Loucy (cell line): Measurements from ENCODE around the gene GALNT12.

Source experiments
- H2AFZ ChIP-seq: fragments of 200-600 bp; sonication (generic); 2 replicates; pipeline ENCODE4 v1.6.0; 2016; ENCODE audit warnings: antibody characterized with exemption, mild to moderate bottlenecking, low read length, moderate library complexity
- H3F3A ChIP-seq: fragments of 200-600 bp; 2 replicates; pipeline ENCODE4 v1.6.0; 2016; ENCODE audit warnings: antibody characterized with exemption, low read depth, mild to moderate bottlenecking
- H3K27me3 ChIP-seq: fragments of 200-600 bp; sonication (generic); 2 replicates; pipeline ENCODE4 v1.6.1; 2014; ENCODE audit warnings: low read length, mild to moderate bottlenecking; ENCODE audit not compliant: insufficient read depth, poor library complexity, severe bottlenecking
- H3K36me3 ChIP-seq: fragments of 200-600 bp; sonication (generic); 2 replicates; pipeline ENCODE4 v1.6.1; 2016; ENCODE audit warnings: low read length; ENCODE audit not compliant: insufficient read depth
- H3K4me1 ChIP-seq: fragments of 200-600 bp; sonication (generic); 2 replicates; pipeline ENCODE4 v1.5.1; 2014; ENCODE audit warnings: low read length, mild to moderate bottlenecking; ENCODE audit not compliant: insufficient read depth, poor library complexity, severe bottlenecking
- H3K4me2 ChIP-seq: fragments of 200-600 bp; sonication (generic); 2 replicates; pipeline ENCODE4 v1.6.0; 2014; ENCODE audit warnings: antibody characterized with exemption, low read length, low read depth, mild to moderate bottlenecking; ENCODE audit not compliant: poor library complexity, severe bottlenecking
- H3K4me3 ChIP-seq: fragments of 200-600 bp; sonication (generic); 2 replicates; pipeline ENCODE4 v1.5.1; 2014; ENCODE audit warnings: low read length, mild to moderate bottlenecking, mixed read lengths; ENCODE audit not compliant: poor library complexity, severe bottlenecking
- H3K79me2 ChIP-seq: fragments of 200-600 bp; sonication (generic); 2 replicates; pipeline ENCODE4 v1.6.1; 2014; ENCODE audit warnings: low read length; ENCODE audit not compliant: insufficient read depth
- H3K9ac ChIP-seq: fragments of 200-600 bp; sonication (generic); 2 replicates; pipeline ENCODE4 v1.6.0; 2014; ENCODE audit warnings: mild to moderate bottlenecking, low read depth, low read length, moderate library complexity; ENCODE audit not compliant: poor library complexity, severe bottlenecking
- H3K9me2 ChIP-seq: fragments of 200-600 bp; sonication (generic); replicated peaks from 2 replicates; pipeline ENCODE4 v1.6.1; 2016; ENCODE audit warnings: low read depth, low read length, mixed read lengths
- H3K9me3 ChIP-seq: fragments of 200-600 bp; sonication (generic); 2 replicates; pipeline ENCODE4 v1.6.1; 2014; ENCODE audit warnings: mild to moderate bottlenecking, antibody characterized with exemption, low read length, low read depth; ENCODE audit not compliant: insufficient read depth
- H4K20me1 ChIP-seq: fragments of 200-600 bp; sonication (generic); 2 replicates; pipeline ENCODE4 v1.6.0; 2014; ENCODE audit warnings: antibody characterized with exemption, low read length, mild to moderate bottlenecking; ENCODE audit not compliant: insufficient read depth, poor library complexity, severe bottlenecking
- EZH2phosphoT487 ChIP-seq: fragments of 200-600 bp; IDR thresholded peaks from 2 replicates; pipeline ENCODE4 v1.6.1; 2018; ENCODE audit warnings: antibody characterized with exemption, mild to moderate bottlenecking, moderate library complexity, borderline replicate concordance
- TF ChIP-seq, protein P1 (sequence below): fragments of 200-600 bp; sonication (generic); conservative IDR thresholded peaks from 2 replicates; pipeline ENCODE4 v1.5.1; 2014; ENCODE audit warnings: mild to moderate bottlenecking, antibody characterized with exemption, low read length

Gene GALNT12

DNA sequence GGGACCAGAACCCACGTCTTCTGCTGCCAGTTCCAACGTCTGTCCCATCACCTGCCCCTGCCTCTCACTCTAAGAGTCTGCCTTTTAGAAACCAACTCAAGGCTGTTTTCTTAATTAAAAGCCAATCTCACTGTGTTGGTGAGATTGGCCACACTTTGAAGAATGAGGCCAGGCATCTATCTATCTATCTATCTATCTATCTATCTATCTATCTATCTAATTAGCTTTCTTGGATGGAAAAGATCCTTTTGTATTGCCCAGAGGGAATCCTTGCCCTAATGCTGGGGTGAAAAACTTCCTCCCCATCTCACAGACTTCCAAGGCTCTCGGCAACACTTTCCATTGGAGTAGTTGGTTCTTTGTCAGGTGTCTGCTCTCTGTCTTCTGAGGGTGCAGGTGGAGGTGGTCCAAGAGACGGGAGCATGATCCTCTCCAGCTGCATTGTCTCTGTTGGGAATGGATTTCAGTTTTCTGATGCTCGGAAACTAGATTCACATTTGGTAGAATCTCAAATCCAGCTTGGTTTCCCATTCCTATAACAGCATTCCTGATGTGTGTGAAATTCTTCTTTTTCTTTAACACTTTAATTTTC is 57.9 kb downstream of the GALNT12 start:
- no peaks in the 10 kb centered on the region for H3K4me1 ChIP-seq

DNA sequence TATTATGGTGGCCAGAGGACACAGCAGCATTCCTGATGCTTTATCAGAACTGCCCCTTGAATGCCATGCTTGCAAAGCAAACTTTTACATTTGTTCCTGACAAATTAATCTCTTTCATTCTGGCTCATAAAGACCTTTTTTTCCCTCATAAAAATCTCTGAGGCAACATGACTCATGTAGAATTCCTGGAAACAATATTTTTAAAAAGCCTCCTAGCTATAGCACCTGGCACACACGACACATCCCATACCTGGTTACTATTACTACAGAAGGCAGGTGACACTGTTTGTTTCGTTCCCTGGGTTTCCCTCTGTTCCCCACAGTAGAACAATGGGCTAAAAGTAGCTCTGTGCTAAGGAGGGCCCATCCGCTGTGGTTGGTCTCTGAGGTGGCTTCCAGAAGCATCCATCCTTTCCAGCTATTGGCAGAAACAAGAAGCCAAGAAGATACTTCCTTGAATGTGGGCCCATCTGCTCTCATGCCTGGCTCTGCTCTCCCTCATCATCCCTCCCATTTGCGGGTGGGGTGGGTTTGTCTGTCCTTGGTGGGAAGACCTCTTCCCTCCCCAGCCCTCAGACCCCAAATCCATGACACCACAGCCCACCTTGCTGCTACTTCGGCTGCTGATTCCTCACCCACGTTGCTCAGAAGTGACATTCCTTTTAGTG is 59.1 kb downstream of the GALNT12 start:
- Histone ChIP-seq H3K4me1 (no peaks in the 10 kb centered on the region), H2AFZ (no peak overlapping the region), H3K27me3 (no peaks in the 10 kb centered on the region), H3K79me2 (no peaks in the 10 kb centered on the region), H3K36me3 (no peaks in the 10 kb centered on the region), H3K9me3 (no peaks in the 10 kb centered on the region), H4K20me1 (no peaks in the 10 kb centered on the region), H3K9me2 (no peaks in the 10 kb centered on the region), H3K9ac (no peak overlapping the region), H3K4me2 (no peak overlapping the region), H3K4me3 (no peak overlapping the region), H3F3A (no peaks in the 10 kb centered on the region)
- TF ChIP-seq, protein P1, sequence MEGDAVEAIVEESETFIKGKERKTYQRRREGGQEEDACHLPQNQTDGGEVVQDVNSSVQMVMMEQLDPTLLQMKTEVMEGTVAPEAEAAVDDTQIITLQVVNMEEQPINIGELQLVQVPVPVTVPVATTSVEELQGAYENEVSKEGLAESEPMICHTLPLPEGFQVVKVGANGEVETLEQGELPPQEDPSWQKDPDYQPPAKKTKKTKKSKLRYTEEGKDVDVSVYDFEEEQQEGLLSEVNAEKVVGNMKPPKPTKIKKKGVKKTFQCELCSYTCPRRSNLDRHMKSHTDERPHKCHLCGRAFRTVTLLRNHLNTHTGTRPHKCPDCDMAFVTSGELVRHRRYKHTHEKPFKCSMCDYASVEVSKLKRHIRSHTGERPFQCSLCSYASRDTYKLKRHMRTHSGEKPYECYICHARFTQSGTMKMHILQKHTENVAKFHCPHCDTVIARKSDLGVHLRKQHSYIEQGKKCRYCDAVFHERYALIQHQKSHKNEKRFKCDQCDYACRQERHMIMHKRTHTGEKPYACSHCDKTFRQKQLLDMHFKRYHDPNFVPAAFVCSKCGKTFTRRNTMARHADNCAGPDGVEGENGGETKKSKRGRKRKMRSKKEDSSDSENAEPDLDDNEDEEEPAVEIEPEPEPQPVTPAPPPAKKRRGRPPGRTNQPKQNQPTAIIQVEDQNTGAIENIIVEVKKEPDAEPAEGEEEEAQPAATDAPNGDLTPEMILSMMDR, result no peak
- TF ChIP-seq EZH2phosphoT487, result no peak

More for the DNA sequence above, 57.9 kb downstream of the GALNT12 start:
- Histone ChIP-seq H3K4me3 (no peak overlapping the region), H3K9me2 (no peaks in the 10 kb centered on the region), H3K9ac (no peak overlapping the region), H3F3A (no peaks in the 10 kb centered on the region), H3K9me3 (no peaks in the 10 kb centered on the region), H3K79me2 (no peaks in the 10 kb centered on the region), H3K4me2 (no peak overlapping the region), H3K27me3 (no peaks in the 10 kb centered on the region), H2AFZ (no peak overlapping the region), H3K36me3 (no peaks in the 10 kb centered on the region), H4K20me1 (no peaks in the 10 kb centered on the region)
- TF ChIP-seq, protein P1, result no peak
- TF ChIP-seq EZH2phosphoT487, result no peak

DNA sequence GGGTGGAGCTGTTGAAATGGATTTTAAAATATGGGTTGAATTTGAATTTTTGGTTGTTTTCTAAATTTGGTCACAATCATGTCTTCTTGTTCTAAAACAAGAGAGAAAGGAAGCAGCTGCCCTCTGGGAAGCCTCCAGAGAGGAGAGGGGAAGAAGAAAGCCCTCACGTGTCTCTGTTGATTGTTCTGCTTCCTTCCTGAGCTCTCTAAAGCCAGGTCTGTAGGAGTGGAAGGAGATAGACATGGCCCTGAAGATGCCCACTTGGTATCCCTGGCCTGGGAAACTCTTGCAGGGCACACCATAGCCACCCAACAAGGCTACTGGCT is 59.6 kb downstream of the GALNT12 start:
- Histone ChIP-seq H3K9ac (no peak overlapping the region), H3F3A (no peaks in the 10 kb centered on the region)
- TF ChIP-seq EZH2phosphoT487, result no peak
- TF ChIP-seq, protein P1, result no peak

More for the DNA sequence above, 59.6 kb downstream of the GALNT12 start:
- Histone ChIP-seq H2AFZ (no peak overlapping the region), H4K20me1 (no peaks in the 10 kb centered on the region), H3K4me3 (no peak overlapping the region), H3K4me1 (no peaks in the 10 kb centered on the region), H3K4me2 (no peak overlapping the region), H3K9me3 (no peaks in the 10 kb centered on the region), H3K79me2 (no peaks in the 10 kb centered on the region), H3K9me2 (no peaks in the 10 kb centered on the region), H3K36me3 (no peaks in the 10 kb centered on the region), H3K27me3 (no peaks in the 10 kb centered on the region)
